Measurements from ENCODE around the gene KCNN4.

GRCh38 chr19:43743059-43743458 lies 37.7 kb downstream of the KCNN4 start:
- TF ChIP-seq CTCF (IDR thresholded peaks at IDR 0.05; ENCODE audit: low read depth, low read length, missing input control) (no peak), SP1 (IDR thresholded peaks at IDR 0.05) (no peak), ATF3 (IDR thresholded peaks at IDR 0.05) (no peak), EGR1 (IDR thresholded peaks at IDR 0.05; ENCODE audit: low read depth in 2 of 2) (no peak), NR2F2 (IDR thresholded peaks at IDR 0.05) (no peak), JUND (IDR thresholded peaks at IDR 0.05) (no peak), ZBTB33 (IDR thresholded peaks at IDR 0.05) (no peak), RAD21 (IDR thresholded peaks at IDR 0.05) (no peak), TAF1 (conservative IDR thresholded peaks at IDR 0.05) (no peak), REST (IDR thresholded peaks at IDR 0.05) (no peak), MAX (IDR thresholded peaks at IDR 0.05) (no peak), FOXA2 (IDR thresholded peaks at IDR 0.05) (no peak), RXRA (IDR thresholded peaks at IDR 0.05) (no peak)

Data from liver (tissue), 3 donors.